NCI-H2196 treated with DMSO at 0.1 percent for 48 hours (cell line): ENCODE data around the gene FEZF2.

Experiments
- DNase-seq: peaks from one replicate; lab custom pipeline; 2025; ENCODE audit not compliant: unreplicated experiment; lab: John Stamatoyannopoulos, UW

FEZF2 gene

DNA sequence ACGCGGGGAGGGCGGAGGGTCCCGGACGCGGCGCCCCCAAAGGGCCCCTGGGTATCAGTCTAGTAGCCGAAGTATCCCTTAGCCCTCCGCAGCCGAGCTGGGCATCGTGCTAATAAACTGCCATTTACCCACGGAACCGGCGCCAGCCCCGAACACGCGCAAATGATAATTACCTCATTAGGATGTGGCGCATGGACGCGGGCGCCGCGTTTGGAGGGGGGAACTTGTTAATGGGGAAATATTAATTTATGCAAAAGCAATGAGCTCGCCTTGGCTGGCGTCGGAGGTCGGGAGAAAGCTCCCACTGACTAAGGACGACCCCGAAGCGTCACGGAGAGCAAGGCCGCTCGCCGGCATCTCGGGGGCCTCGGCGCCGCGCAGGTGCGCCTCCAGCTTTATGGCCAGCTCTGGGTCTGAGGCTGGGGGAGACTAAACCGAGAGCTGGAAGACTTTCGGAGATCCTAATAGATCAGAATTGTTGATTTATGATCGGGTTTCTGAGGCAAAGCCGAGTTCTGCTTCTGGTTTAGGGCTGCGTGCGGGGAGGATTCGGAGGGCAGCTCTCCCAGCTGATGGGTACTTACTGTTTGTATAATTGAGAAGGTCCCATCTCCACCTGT, 474 bp upstream of the FEZF2 start:
- no peak for DNase-seq

DNA sequence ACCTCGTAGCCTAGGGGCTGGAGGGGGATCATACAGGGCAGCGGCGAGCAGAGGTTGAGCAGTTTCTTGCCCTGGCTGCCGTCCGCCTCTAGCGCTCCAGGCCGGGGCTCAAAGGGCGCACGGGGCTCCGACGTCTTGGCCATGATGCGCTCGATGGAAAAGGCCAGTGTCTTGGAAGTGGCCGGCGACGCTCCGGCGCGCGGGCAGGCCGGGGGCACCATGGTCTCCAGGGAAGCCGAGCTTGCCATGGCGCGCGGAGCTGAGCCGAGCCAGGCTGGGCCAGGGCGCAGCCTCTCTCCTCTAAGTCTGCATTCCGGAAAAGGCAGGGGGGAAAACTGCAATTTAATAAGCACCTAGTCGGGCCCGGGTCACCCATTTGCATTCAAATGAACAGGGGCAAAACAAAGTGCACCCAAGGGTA, 719 bp downstream of the FEZF2 start:
- DNase-seq = no peak

DNA sequence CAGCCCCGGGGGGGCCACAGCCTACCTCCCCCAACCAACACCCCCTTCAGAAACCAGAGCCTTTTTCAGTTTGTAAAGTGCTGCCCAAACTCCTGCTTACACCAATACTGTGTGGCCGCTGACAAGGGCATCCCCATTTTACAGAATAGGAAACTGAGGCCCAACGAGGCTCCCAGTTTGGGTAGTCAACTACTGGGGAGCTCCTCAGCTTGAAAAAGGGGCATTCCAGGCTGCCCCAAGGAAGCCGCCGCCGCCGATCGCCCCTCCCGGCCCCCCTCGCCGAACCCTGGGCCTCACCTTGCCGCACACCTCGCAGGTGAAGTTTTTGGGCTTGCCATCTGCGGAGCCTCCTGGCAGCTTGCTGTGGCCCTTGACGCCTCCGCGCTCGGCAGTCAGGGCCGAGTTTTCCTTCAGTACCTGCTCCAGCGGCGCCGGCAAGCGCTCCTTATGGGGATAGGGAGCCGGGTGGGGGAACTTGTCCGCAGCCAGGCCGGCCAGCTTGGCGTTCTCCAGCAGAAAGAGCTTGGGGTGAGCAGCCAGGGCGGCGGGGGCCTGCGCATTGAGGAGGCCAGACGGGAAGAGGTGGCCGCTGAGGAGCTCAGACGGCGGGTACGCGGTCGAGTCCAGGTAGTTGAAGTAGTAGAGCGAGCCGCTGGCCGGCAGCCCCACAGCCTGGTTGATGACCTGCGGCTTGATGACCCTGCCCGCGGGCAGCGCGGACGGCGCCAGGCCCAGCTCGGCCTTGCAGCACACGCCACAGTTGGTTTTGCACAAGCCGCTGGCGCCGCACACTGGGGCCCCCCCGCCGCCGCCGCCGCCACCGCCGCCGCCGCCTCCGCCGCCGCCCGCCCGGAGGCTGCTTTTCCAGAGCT, 1.4 kb downstream of the FEZF2 start:
- no peak for DNase-seq

DNA sequence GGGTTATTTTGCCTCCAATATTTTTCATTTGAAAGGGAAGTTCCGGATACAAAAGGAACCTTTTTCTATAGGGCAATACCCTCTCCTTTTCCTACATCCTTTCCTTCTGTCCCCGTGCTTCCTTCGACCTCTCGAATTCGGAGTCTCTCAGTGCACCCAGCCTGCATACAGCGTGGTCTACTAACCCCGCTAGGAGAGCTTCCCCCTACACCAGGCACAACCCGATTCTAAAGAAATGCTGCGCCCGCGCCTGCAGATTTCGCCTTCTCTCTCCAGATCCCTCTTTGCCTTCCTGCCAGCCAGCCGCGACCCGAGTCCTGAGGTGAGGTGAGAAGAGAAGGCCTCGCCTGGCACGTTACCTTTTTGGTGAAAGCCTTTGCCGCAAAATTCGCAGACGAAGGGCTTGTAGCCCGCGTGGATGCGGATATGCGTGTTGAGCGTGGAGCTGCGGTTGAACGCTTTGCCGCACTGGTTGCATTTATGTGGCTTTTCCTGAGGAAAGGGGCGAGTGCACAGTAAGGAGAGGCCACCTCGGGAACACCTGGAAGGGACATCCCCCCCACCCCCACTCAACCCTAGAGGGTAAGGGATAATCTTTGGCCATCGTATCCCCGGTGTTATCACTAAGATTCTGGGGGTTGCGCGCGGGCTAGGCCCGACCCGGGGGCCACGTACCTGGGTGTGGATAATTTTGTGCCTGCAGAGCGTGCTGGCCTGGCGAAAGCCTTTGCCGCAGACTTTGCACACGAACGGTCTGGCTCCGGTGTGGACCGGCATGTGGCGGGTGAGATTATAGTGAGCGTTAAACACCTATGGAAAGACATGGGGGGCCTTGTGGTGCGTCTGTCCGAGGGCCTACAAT, 2.3 kb downstream of the FEZF2 start:
- DNase-seq = no peak

DNA sequence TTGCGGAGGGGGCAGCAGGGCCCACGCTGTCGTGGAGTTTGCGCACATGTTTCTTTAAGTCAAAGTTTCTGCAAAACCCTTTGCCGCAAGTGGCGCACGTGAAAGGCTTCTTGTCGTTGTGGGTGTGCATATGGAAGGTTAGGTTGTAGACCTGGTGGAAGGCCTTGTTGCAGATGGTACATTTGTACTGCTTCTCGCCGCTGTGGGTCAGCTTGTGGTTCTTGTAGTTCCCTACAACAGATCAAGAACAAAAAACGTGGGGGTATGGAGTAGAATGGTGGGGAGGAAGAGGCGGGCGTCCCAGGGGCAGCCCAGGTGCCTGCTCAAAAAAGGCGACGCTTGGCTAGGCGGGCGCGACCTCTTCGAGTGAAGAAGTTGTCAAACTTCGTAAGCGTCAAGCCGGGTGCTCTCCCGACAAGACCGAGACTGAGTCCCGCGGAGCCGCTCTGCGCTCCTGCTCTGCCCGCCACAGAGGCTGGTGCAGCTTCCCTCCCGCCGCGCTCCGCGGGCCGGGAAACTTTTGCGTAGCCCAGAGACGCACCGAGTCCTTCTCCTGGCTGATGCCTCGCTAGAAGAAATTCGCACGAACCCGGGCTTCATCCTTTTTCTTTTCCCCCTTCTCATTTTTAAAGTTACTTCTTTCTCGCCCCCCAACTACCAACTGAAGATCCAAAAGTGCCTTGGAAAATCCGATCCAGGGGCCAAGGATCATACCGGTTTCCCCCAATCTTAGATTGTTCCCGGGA, 3.1 kb downstream of the FEZF2 start:
- no peak for DNase-seq

DNA sequence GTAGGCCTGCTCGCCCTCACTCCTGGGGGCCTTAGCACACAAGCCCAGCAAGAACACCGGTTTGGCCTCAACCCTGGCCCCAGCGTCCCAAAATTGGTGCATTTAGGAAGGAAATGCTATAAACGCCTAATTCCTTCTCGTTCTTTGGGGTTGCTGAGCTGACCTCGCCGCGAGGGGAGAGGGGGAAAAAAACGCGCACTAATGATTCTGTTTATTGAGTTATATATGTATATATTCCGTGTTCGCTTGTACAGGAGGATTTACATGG, 3.9 kb downstream of the FEZF2 start:
- no peak for DNase-seq

DNA sequence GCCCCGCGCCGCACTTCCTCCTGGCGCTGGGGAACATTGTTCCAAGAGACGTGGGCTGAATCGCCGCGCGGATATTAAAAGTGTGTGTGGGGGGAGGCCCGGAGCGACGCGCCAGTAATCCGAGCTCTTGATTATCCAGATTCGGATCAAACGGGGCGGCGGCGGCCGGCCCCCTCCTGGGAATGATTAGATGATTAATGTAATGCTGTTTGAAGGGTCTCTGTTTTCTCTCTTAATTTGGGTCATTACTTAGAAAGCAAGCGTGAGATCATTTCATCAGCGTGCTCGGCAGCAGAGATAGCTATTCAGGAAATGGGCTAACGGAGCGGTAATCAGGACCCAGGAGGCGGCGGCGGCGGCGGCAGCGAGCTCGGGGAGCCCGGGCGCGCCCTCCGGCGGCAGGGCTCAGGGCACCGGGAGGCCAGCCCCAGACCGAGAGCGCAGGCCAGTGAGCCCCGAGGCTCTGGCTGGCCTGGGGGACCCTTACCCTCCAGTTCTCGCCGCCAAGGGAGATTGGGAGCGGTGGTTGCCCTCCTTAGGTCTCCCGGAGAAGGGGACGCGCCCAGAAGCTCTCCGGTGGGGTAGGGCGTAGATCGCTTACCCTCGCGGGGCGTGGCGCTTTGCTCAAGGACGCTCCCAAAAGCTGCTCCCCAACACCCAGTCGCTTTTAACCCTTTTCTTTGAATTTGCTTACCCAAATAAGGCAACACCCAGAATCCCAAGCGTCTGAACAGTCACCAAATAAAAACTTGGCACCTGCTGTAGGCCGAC, 4.5 kb downstream of the FEZF2 start:
- DNase-seq = no peak

DNA sequence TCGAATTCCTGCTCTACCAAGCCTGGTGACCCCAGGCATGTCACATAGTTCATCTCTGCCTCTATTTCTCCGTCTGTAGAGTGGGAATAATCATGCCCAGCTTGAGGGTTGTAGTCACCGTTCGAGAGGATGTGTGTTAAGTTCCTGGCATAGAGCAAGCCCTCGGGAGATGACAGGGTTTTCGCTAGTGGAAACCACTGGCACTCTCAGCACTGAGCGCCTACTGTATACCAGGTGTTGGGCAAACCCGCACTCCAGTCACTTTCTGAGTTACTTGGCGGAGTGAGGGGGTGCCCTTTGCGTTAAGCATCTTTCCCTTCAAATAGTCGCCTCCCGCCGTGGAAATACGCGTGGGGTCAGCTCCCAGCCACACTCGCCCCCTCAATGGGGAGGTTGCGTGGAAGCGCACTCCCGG, 5.1 kb downstream of the FEZF2 start:
- no peak for DNase-seq

DNA sequence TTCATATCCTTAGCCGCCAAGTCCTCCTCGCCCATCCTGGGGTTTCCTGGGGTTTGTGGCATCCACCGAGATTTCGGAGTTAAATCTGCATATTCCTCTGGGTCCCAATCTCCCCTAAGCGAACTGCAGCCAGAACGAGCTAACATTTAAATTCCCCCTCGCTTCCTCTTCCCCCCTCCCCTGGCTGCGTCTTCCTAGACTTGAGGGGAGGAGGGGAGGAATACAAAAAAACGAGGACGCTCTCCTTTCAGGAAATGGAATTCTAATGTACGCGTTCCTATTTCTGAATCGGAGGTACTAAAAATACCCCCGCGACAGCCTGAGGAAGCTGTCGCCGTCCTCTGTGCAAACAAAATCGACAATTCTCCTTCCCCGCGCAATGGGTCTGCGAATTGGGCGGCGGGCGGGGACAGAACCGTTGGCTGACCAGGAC, 5.6 kb downstream of the FEZF2 start:
- no peak for DNase-seq

DNA sequence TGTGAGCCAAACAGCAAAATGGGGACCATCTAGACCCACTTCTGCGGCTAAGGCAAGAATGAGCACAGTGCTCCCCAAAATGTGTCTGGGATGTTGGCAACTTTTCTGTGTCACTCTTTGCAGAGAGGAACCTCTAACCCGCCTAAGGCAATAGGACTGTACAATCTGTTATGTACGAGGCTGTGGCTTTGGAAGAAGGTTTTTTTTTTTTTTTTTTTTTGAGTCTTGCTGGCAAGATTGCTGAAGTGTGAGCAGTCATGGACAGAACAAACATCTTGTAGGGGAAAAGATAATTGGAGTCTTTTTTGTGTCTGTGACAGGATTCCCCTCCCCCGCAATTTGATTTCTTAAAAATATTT, 7.2 kb downstream of the FEZF2 start:
- no peak for DNase-seq

DNA sequence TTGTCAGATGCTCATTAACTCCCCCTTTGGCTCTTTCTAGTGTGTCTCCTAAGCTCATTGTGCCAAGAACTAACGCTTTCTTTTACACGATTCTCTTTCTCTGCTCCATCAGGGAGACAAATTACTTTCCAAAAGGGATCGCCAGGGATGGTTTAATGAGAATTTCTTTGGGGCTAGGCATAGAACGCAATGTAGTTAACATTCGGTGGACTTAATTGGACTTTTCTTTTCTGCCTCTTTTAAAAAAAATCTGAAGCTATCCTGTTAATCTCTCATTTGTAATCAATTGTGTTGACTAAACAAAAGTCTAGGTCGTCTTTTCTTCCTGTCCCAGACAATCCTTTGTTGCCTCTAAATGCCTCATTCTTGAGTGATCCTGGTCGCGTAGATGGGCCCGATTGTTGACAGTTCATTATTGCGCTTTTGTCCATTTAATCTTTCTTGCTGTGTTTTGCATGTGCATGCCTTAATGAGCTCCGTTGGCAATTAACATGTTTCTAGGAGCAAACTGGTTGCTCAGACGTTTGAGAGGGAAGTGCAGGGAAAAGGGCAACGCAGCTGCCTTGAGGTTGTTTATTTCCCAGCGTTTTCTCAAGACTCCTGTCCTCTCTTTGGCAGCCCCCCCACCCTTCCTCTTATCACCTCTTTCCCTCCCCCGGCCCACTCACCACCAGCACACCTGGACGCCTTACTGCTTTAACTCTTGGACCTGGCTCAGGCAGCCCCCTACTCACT, 7.8 kb downstream of the FEZF2 start:
- DNase-seq = no peak

DNA sequence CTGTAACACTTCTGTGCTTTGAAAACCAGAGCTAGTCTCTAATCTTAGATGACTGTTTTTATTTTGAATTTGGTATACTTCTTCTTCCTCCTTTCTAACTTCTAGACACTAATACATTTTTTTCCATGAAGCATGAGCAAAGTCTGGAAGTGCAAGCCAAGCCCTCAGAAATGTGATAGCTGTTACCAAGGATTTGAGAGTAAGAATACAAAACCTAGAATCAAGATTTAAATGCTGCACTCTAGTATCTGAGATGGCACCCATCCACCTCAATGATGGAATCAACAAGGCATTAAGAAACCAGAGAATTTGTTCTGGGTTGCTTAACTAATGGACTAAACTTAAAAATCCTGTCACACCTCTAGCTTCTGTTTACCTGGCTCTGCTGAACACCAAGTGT, 9.2 kb downstream of the FEZF2 start:
- DNase-seq = no peak

DNA sequence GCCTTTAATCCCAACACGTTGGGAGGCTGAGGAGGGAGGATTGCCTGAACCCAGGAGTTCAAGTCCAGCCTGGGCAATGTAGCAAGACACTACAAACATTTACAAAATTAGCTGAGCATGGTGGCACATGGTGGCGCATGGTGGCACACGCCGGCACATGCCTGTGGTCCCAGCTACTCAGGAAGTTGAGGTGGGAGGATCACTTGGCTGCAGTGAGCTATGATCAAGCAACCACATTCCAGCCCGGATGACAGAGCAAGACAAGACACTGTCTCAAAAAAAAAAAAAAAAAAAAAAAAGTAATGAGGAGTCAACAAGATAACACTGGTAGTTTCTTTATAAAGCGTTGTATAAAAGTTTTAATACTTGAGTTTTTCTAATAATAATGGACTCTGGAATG, 10.1 kb downstream of the FEZF2 start:
- no peak for DNase-seq

DNA sequence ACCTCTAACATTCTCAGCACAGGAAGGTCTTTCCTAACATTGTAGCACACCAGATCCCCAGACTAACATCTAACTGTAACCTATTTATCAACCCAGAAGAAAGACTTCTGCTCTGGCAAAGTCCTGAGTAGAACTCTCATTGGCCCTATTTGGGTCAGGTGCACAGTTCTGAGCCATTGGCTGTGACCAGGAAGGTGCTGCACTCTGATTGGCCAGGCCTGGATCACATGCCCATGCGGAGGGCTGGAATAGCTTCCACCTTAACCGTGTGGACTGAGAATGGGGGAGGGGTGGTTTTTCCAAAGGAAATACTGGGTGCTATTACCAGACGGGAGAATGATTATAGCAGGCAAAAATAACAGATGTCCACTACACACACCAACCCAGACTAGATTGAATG, 11.5 kb downstream of the FEZF2 start:
- no peak for DNase-seq

DNA sequence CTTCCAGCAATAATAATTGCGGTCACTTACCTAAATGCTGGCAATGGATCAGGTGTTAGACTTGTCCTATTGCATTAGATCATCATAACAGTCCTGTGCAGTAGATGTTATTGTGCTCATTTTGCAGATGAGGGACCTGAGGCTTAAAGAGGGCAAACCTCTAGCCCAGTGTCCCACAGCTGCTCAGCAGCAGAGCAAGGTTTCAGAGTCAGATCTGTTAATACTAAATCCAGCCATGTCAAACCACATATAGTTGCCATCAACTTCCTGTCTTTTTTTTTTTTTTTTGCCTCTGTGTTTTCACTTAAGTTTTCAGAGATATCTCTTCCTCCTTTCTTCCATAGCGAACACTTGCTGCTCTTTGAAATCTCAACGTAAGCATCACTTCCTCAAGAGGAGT, 12.1 kb downstream of the FEZF2 start:
- DNase-seq = no peak

DNA sequence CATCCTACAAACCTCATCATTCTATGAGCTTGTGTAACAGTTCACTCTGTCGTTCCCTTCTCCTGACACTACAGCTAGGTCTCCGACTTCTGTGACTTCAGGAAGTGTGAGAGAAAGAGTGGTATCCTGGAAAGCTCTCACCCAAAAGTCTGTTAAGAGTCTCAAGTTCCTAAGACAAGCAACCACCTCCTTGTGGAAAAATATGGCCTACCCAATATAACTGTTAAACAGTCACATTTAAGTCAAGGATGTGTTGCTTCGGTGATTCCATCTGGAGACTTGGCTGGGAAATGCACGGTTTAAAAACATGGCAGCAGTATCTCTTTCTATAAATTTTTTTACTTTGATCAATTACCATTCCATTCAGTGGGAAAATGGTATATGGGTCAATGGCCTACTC, 13.8 kb downstream of the FEZF2 start:
- no peak for DNase-seq

DNA sequence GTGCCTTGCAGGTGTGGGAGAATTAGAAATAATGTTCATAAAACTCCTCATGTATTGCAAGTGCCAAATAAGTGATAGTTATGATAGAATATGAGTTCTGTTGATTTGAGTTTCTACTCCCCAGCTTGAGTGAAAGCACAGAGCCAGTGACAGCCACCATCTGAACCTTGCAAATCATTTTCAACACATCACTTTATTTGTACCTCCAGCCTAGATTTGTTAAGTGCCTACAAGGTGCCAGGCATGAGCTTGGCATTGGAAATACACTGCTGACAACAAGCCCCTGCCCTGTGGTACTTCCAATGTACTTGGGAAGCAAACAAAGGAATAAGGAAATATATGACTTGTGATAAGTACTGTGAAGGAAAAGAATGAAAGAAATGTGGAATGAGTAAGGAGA, 17.0 kb downstream of the FEZF2 start:
- DNase-seq = no peak

DNA sequence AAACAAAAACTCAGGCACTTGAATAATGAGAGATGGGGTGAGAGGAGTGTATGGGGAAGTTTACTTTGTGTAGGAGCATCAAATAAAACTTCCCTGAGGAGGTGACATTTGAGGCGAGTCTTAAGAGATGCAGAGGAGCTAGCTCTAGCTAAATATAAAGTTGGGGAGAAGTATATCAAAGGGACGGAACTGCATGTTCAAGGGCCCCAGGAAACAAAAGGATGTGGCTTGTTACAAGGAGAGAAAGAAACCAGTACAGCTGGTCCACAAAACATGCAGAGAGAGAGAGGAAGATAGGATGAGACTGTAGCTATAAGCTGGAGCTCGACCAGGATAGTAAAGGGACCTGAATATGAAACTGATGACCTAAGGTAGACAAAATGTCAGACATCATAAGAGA, 17.6 kb downstream of the FEZF2 start:
- DNase-seq = no peak

DNA sequence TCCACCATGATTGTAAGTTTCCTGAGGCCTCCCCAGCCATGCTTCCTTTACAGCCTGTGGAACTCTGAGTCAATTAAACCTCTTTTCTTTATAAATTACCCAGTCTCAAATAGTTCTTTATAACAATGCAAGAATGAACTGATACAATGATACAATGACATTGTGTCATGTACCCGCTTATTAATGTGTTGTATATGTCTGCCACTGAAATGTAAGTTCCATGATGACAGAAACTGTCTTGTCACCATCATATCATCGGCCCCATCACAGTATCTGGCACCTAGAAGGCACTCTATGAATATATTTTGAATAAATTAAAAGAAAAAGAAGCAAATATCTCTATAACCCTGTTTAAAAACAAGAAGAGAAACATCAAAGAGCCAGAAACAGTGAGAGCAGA, 29.6 kb downstream of the FEZF2 start:
- DNase-seq = no peak

DNA sequence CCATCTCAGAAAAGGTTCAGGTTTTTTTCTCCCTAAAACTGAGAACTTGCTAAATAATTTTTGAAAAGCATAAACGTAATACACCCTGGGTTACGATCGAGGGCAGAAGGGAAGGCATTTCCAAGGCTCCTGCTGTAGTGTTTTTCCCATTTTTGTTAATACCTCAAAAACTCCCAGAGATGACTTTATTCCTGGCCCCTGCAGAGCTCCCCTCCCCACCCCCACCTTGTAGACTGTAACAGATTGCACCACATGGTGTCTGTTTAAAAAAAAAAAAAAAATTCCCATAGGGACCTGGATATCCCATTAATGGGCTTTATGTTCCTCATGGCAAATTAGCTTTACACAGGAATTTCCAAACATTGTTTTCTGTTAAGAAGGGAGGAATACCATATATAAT, 38.2 kb downstream of the FEZF2 start:
- DNase-seq = no peak
